GM19351 (cell line): ENCODE measurements around the gene CGNL1.

ENCODE experiments used
- ATAC-seq: cut with Tn5 transposase; IDR thresholded peaks from one replicate; pipeline ENCODE4 v1.9.1; 2021; ENCODE audit warnings: mild to moderate bottlenecking, moderate library complexity; ENCODE audit not compliant: unreplicated experiment

The CGNL1 gene

GRCh38 chr15:57451555-57451954, 75.2 kb downstream of the CGNL1 start:
- ATAC-seq, result no peak

GRCh38 chr15:57452090-57452754, 75.9 kb downstream of the CGNL1 start:
- no peak for ATAC-seq

GRCh38 chr15:57455929-57456328, 79.6 kb downstream of the CGNL1 start:
- no peak for ATAC-seq

GRCh38 chr15:57456559-57456958, 80.3 kb downstream of the CGNL1 start:
- no peak for ATAC-seq

GRCh38 chr15:57457726-57458125, 81.4 kb downstream of the CGNL1 start:
- ATAC-seq, result no peak

GRCh38 chr15:57458356-57458781, 82.1 kb downstream of the CGNL1 start:
- ATAC-seq, result no peak

- ATAC-seq, result no peak
Observed at GRCh38 chr15:57460208-57460816, 84.0 kb downstream of the CGNL1 start.

GRCh38 chr15:57461541-57461940, 85.2 kb downstream of the CGNL1 start:
- no peak for ATAC-seq

- no peak for ATAC-seq
Observed at GRCh38 chr15:57462381-57462780, 86.1 kb downstream of the CGNL1 start.

- no peak for ATAC-seq
Observed at GRCh38 chr15:57463360-57463759, 87.1 kb downstream of the CGNL1 start.

- ATAC-seq, result no peak
Observed at GRCh38 chr15:57464480-57464879, 88.2 kb downstream of the CGNL1 start.

- no peak for ATAC-seq
Observed at GRCh38 chr15:57468486-57468885, 92.2 kb downstream of the CGNL1 start.

- no peak for ATAC-seq
Observed at GRCh38 chr15:57470543-57470942, 94.2 kb downstream of the CGNL1 start.

GRCh38 chr15:57472861-57473260, 96.6 kb downstream of the CGNL1 start:
- no peak for ATAC-seq

GRCh38 chr15:57476533-57476975, 100.2 kb downstream of the CGNL1 start:
- ATAC-seq, result no peak

GRCh38 chr15:57477736-57478522, 101.6 kb downstream of the CGNL1 start:
- ATAC-seq, result no peak

- ATAC-seq, result no peak
Observed at GRCh38 chr15:57479005-57479404, 102.7 kb downstream of the CGNL1 start.

- no peak for ATAC-seq
Observed at GRCh38 chr15:57481038-57481705, 104.9 kb downstream of the CGNL1 start.

- no peak for ATAC-seq
Observed at GRCh38 chr15:57485869-57486268, 109.6 kb downstream of the CGNL1 start.

GRCh38 chr15:57486833-57487232, 110.5 kb downstream of the CGNL1 start:
- ATAC-seq, result no peak

GRCh38 chr15:57489122-57489521, 112.8 kb downstream of the CGNL1 start:
- ATAC-seq, result no peak
